Hepatocyte (in vitro differentiated cells): Measurements from ENCODE around the gene MAGEB3.

Experiments
- CTCF ChIP-seq: fragments of 200-600 bp; sonication (generic); IDR thresholded peaks from 2 replicates; pipeline ENCODE4 v1.5.1; 2016; ENCODE audit warnings: antibody characterized with exemption, mild to moderate bottlenecking; ENCODE audit not compliant: poor library complexity
- EZH2 ChIP-seq: fragments of 200-600 bp; sonication (generic); IDR thresholded peaks from 2 replicates; pipeline ENCODE4 v1.6.1; 2016; ENCODE audit warnings: antibody characterized with exemption, mild to moderate bottlenecking, borderline replicate concordance
- EZH2phosphoT487 ChIP-seq: fragments of 200-600 bp; sonication (generic); IDR thresholded peaks from one replicate; pipeline ENCODE4 v1.6.1; 2018; ENCODE audit warnings: antibody characterized with exemption, mild to moderate bottlenecking, low read depth, moderate library complexity; ENCODE audit not compliant: unreplicated experiment, severe bottlenecking

DNA sequence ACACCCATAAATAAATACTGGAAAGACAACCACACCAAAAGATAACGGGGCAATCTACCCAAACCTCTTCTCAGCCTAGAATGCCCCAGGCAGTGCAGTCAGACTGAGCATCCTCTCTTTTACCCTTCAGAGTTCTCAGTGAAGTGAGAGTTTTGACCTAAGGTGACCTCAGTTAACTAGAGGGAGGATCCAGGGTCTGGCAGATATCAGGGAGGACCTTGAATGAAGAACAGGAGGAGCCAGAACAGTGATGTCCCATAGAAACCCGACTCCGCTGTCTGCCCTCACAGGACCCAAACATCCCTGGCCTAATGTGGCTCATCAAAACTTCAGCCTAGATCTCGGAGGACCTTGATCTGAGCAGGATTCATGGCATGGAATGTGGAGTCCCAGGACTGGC is at the start of gene MAGEB3:
- TF ChIP-seq CTCF, result no peak
- no peak for TF ChIP-seq EZH2
- TF ChIP-seq EZH2phosphoT487, result no peak
